Endothelial cell of umbilical vein (primary cell): ENCODE data around the gene CCSER2. TPM values are rescaled to one million over a fixed set of nuclear protein-coding genes. Genes with fewer than 3 reads are reported as not detected.

Source experiments
- BruUV-seq: library from RNA; stranded (reverse); fragments of 400-500 nt; replicated peaks from 2 replicates; lab custom pipeline; 2021; lab: Mats Ljungman, UMichigan
- CTCF ChIA-PET: fragments of 300-600, 350-600 bp; sonication (Branson Sonifier 250); formaldehyde crosslinking; loops from one replicate; lab custom pipeline; 2021; ENCODE audit warnings: antibody characterized with exemption, inconsistent platforms; lab: Charles Lee
- POLR2A ChIA-PET: fragments of 300-600, 350-600 bp; sonication (Branson Sonifier 250); formaldehyde crosslinking; loops from one replicate; lab custom pipeline; 2021; ENCODE audit warnings: antibody characterized with exemption, inconsistent platforms; lab: Charles Lee
- DNase-seq: peaks from one replicate; pipeline ENCODE4 v3.0.0-alpha.2; 2011; ENCODE audit warnings: low read depth, low spot score
- FAIRE-seq: peaks from 2 replicates; lab custom pipeline; 2011; peaks lifted over from hg19 to GRCh38; lab: Jason Lieb, UNC
- H2AFZ ChIP-seq: 2 replicates; pipeline ENCODE4 v1.6.0; 2012; ENCODE audit warnings: low read depth, low read length, control low read depth, inconsistent platforms
- H3K27ac ChIP-seq: 2 replicates; pipeline ENCODE4 v1.5.1; 2011; ENCODE audit warnings: low read depth, mild to moderate bottlenecking, control low read depth, low read length, moderate library complexity; ENCODE audit not compliant: insufficient read depth
- H3K27me3 ChIP-seq, 2 experiments: 2 replicates each; pipeline versions ENCODE4 v1.6.0 to v1.6.1; 2011; ENCODE audit warnings: low read length in 2 of 2, mixed read lengths in 1 of 2; ENCODE audit not compliant: control insufficient read depth in 2 of 2, insufficient read depth in 2 of 2
- H3K36me3 ChIP-seq, 2 experiments: 2 replicates in 1 of 2; 3 replicates in 1 of 2; pipeline ENCODE4 v1.5.1; 2011; ENCODE audit warnings: low read length in 2 of 2, mild to moderate bottlenecking in 1 of 2, moderate library complexity in 1 of 2; ENCODE audit not compliant: control insufficient read depth in 2 of 2, insufficient read depth in 2 of 2; ENCODE audit errors: extremely low read depth in 1 of 2
- H3K4me1 ChIP-seq: 3 replicates; pipeline ENCODE4 v1.5.1; 2011; ENCODE audit warnings: mild to moderate bottlenecking, low read length; ENCODE audit not compliant: control insufficient read depth, insufficient read depth; ENCODE audit errors: extremely low read depth
- H3K4me2 ChIP-seq: 2 replicates; pipeline ENCODE4 v1.6.1; 2011; ENCODE audit warnings: low read length, control low read depth, mixed read lengths; ENCODE audit not compliant: insufficient read depth
- H3K4me3 ChIP-seq, 3 experiments: fragments of 200-600 bp in 1 of 3; sonication (generic), shearing (Covaris generic) in 1 of 3; replicated peaks in 1 of 3; 2 replicates each; pipeline ENCODE4 v1.5.1; 2011 to 2016; ENCODE audit warnings: control low read depth in 3 of 3, low read length in 3 of 3, mild to moderate bottlenecking in 2 of 3, inconsistent platforms in 1 of 3, low read depth in 1 of 3, moderate library complexity in 1 of 3; ENCODE audit not compliant: insufficient read depth in 1 of 3
- H3K79me2 ChIP-seq: 2 replicates; pipeline ENCODE4 v1.6.0; 2012; ENCODE audit warnings: low read length, inconsistent platforms; ENCODE audit not compliant: control insufficient read depth, insufficient read depth
- H3K9ac ChIP-seq: replicated peaks from 2 replicates; pipeline ENCODE3; 2011; ENCODE audit warnings: low read length, control low read depth; ENCODE audit not compliant: insufficient read depth; ENCODE audit errors: extremely low read depth
- H3K9me1 ChIP-seq: replicated peaks from 3 replicates; pipeline ENCODE4 v1.6.0; 2011; ENCODE audit warnings: mild to moderate bottlenecking, low read length; ENCODE audit not compliant: control insufficient read depth, insufficient read depth; ENCODE audit errors: extremely low read depth
- H3K9me3 ChIP-seq: replicated peaks from 2 replicates; pipeline ENCODE4 v1.5.1; 2012; ENCODE audit warnings: low read length, inconsistent platforms; ENCODE audit not compliant: control insufficient read depth, insufficient read depth
- H4K20me1 ChIP-seq: replicated peaks from 2 replicates; pipeline ENCODE3; 2011; ENCODE audit warnings: mild to moderate bottlenecking, low read length; ENCODE audit not compliant: control insufficient read depth, insufficient read depth; ENCODE audit errors: extremely low read depth
- EZH2 ChIP-seq: IDR thresholded peaks from 2 replicates; pipeline ENCODE4 v1.6.1; 2012; ENCODE audit warnings: borderline replicate concordance, low read depth, mild to moderate bottlenecking, moderate library complexity, low read length, inconsistent platforms; ENCODE audit not compliant: severe bottlenecking
- FOS ChIP-seq: IDR thresholded peaks from 2 replicates; pipeline ENCODE4 v1.6.1; 2011; ENCODE audit warnings: mild to moderate bottlenecking, low read length, moderate library complexity, borderline replicate concordance; ENCODE audit not compliant: insufficient read depth
- GATA2 ChIP-seq: IDR thresholded peaks from 2 replicates; pipeline ENCODE4 v1.7.0; 2011; ENCODE audit warnings: low read depth, mild to moderate bottlenecking, moderate library complexity, mixed read lengths, low read length; ENCODE audit not compliant: insufficient read length, insufficient read depth
- JUN ChIP-seq: IDR thresholded peaks from 2 replicates; pipeline ENCODE4 v1.6.1; 2011; ENCODE audit warnings: borderline replicate concordance, low read depth; ENCODE audit not compliant: insufficient read length, insufficient read depth
- MYC ChIP-seq: IDR thresholded peaks from one replicate; pipeline ENCODE4 v1.6.1; 2011; ENCODE audit warnings: mild to moderate bottlenecking, low read depth, low read length
- POLR2A ChIP-seq: IDR thresholded peaks from 2 replicates; pipeline ENCODE4 v1.6.1; 2012; ENCODE audit warnings: low read depth, mild to moderate bottlenecking, control low read depth, low read length
- POLR2AphosphoS5 ChIP-seq: IDR thresholded peaks from 2 replicates; pipeline ENCODE4 v1.6.1; 2012; ENCODE audit warnings: low read depth, mild to moderate bottlenecking, control low read depth, low read length, moderate library complexity; ENCODE audit not compliant: insufficient read depth
- dilution Hi-C: fragments of 300-500 bp; cut with MboI; formaldehyde crosslinking; loops from one replicate; pipeline ENCODE4 v1.15.0; 2019; ENCODE audit warnings: low sequenced_read_pairs; ENCODE audit not compliant: extremely low pct_ligation_motif_present
- intact Hi-C: fragments of 100-400 bp; cut with micrococcal nuclease; formaldehyde crosslinking; loops from one replicate; pipeline ENCODE4 v1.10.0; 2022
- polyA plus RNA-seq, 4 experiments: library from polyadenylated mRNA; depleted of rRNA in 3 of 4; stranded (reverse) in 3 of 4; unstranded in 1 of 4; fragments of >200 nt; gene quantifications; 2 replicates each; pipeline versions ENCODE4 v1.2.1 to v1.2.3, GENCODE V29; 2011 to 2012; ENCODE audit warnings: missing spikeins in 1 of 4
- total RNA-seq: library from RNA; stranded (reverse); gene quantifications from 2 replicates; pipeline ENCODE4 v1.2.3, GENCODE V29; 2021
- TF ChIP-seq, protein P1 (sequence below): IDR thresholded peaks from 2 replicates; pipeline ENCODE4 v1.6.1; 2011; ENCODE audit not compliant: insufficient read depth, insufficient read length
- TF ChIP-seq, protein P2 (sequence below), 2 donors: IDR thresholded peaks; 1 replicate in 1 of 2; 2 replicates in 1 of 2; pipeline ENCODE4 v1.5.1; 2011; ENCODE audit warnings: low read length in 2 of 2, mild to moderate bottlenecking in 2 of 2, moderate library complexity in 2 of 2, control low read depth in 1 of 2, inconsistent platforms in 1 of 2, low read depth in 1 of 2; ENCODE audit not compliant: insufficient read depth in 1 of 2; ENCODE audit errors: extremely low read depth in 1 of 2

Gene CCSER2
- total and polyA plus RNA-seq, 2 donors (not counting 3 experiments of a cell fraction or from before 2014, with no cell fraction given) = 14.5 to 49.3 TPM

DNA sequence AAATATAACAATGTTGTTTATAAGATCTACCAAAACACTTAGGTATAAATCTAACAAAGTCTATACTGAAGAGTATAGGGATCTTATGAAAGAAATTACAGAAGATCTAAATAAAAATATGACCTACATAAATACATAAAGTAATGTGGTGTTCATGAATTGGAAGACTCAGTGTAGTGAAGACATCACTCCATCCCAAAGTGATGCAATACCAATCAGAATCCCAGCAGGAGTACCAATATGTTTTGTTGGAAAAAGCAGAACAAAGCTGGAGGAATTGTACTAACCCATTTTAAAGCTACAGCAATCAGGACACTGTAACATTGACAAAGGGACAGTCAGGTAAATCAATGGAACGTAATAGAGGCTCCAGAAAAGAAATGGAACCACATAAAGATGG, 76.4 kb downstream of the CCSER2 start:
- H4K20me1 ChIP-seq = no peaks in the 10 kb centered on the region
- TF ChIP-seq EZH2 = no peak
- TF ChIP-seq POLR2A = no peak
- TF ChIP-seq MYC = no peak
- TF ChIP-seq GATA2 = no peak
- TF ChIP-seq, protein P1, sequence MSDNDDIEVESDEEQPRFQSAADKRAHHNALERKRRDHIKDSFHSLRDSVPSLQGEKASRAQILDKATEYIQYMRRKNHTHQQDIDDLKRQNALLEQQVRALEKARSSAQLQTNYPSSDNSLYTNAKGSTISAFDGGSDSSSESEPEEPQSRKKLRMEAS = no peak
- TF ChIP-seq POLR2AphosphoS5 = no peak
- TF ChIP-seq, protein P2, sequence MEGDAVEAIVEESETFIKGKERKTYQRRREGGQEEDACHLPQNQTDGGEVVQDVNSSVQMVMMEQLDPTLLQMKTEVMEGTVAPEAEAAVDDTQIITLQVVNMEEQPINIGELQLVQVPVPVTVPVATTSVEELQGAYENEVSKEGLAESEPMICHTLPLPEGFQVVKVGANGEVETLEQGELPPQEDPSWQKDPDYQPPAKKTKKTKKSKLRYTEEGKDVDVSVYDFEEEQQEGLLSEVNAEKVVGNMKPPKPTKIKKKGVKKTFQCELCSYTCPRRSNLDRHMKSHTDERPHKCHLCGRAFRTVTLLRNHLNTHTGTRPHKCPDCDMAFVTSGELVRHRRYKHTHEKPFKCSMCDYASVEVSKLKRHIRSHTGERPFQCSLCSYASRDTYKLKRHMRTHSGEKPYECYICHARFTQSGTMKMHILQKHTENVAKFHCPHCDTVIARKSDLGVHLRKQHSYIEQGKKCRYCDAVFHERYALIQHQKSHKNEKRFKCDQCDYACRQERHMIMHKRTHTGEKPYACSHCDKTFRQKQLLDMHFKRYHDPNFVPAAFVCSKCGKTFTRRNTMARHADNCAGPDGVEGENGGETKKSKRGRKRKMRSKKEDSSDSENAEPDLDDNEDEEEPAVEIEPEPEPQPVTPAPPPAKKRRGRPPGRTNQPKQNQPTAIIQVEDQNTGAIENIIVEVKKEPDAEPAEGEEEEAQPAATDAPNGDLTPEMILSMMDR (IDR thresholded peaks at IDR 0.05; ENCODE audit: extremely low read depth in 1 of 2, insufficient read depth in 1 of 2, low read depth in 1 of 2, low read length in 2 of 2) = no peak
- no peak for TF ChIP-seq JUN
- no peak for TF ChIP-seq FOS
- ChIA-PET POLR2A (no interaction called here), CTCF (interaction anchor here (1.6 to 2.9 kb wide), 2 partner anchors 24 to 25 kb away, joined by 3 to 10 read pairs; no protein-coding TSS in a partner anchor)
- no peaks in the 10 kb centered on the region for H3K9me3 ChIP-seq
- no peaks in the 10 kb centered on the region for H3K27me3 ChIP-seq
- H3K36me3 ChIP-seq = no peaks in the 10 kb centered on the region
- intact Hi-C loops (no loop called here), dilution Hi-C loops (no loop called here)
- no peaks in the 10 kb centered on the region for H3K9me1 ChIP-seq
- DNase-seq (no peak), FAIRE-seq (no peak)
- H3K9ac ChIP-seq = no peak overlapping the region
- no peak overlapping the region for H3K4me3 ChIP-seq
- no TSS peak for BruUV-seq
- H3K4me1 ChIP-seq = peaks cover 9% of the 10 kb centered on the region
- no peak overlapping the region for H3K4me2 ChIP-seq
- H3K27ac ChIP-seq = no peak overlapping the region
- H3K79me2 ChIP-seq = peaks cover 6% of the 10 kb centered on the region
- H2AFZ ChIP-seq = no peak overlapping the region
